ENCODE results near the gene ADGRA1.

GRCh38 chr10:133179651-133180050, 91.9 kb downstream of the ADGRA1 start:
- TF ChIP-seq EZH2phosphoT487 (IDR thresholded peaks at IDR 0.05; ENCODE audit: low read length) (no peak), EZH2 (optimal IDR thresholded peaks at IDR 0.05; ENCODE audit: low read depth, low read length) (no peak)
- TF ChIP-seq, protein P1, sequence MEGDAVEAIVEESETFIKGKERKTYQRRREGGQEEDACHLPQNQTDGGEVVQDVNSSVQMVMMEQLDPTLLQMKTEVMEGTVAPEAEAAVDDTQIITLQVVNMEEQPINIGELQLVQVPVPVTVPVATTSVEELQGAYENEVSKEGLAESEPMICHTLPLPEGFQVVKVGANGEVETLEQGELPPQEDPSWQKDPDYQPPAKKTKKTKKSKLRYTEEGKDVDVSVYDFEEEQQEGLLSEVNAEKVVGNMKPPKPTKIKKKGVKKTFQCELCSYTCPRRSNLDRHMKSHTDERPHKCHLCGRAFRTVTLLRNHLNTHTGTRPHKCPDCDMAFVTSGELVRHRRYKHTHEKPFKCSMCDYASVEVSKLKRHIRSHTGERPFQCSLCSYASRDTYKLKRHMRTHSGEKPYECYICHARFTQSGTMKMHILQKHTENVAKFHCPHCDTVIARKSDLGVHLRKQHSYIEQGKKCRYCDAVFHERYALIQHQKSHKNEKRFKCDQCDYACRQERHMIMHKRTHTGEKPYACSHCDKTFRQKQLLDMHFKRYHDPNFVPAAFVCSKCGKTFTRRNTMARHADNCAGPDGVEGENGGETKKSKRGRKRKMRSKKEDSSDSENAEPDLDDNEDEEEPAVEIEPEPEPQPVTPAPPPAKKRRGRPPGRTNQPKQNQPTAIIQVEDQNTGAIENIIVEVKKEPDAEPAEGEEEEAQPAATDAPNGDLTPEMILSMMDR (IDR thresholded peaks at IDR 0.05; ENCODE audit: low read length): no peak

Measured in MM.1S (cell line).